Measurements from ENCODE around the gene TBC1D30. TPM values are rescaled to one million over a fixed set of nuclear protein-coding genes. Genes with fewer than 3 reads are reported as not detected.

TBC1D30 gene
- total and polyA plus RNA-seq, 5 donors from 2014 or later = 0.07 to 0.25 (median 0.12) TPM; not detected in 2

- Mint-ChIP-seq H3K4me1 (peaks cover 8 to 19% (median 12%) of the 10 kb centered on the region in 4 donors), H3K27ac (peak overlapping the region in 1 of 3 donors; percentile 59), H3K36me3 (no peaks in the 10 kb centered on the region), H3K9me3 (peaks cover 0 to 8% (median 2%) of the 10 kb centered on the region in 7 donors), H3K27me3 (peaks cover 75% of the 10 kb centered on the region), H3K4me3 (peak overlapping the region; percentile 40 to 88 (median 82))
- Histone ChIP-seq H3K27ac (ENCODE audit: insufficient read depth, low read length, poor library complexity, severe bottlenecking) (no peak overlapping the region), H3K36me3 (ENCODE audit: control insufficient read depth, insufficient read depth, low read length) (no peaks in the 10 kb centered on the region), H3K9me3 (ENCODE audit: control insufficient read depth in 2 of 2, low read length in 2 of 2) (no peaks in the 10 kb centered on the region), H3K4me3 (ENCODE audit: low read depth, low read length) (peak overlapping the region; percentile 27), H3K4me1 (ENCODE audit: control insufficient read depth, insufficient read depth, low read length, poor library complexity, severe bottlenecking) (peaks cover 24% of the 10 kb centered on the region), H3K27me3 (ENCODE audit: control insufficient read depth, insufficient read depth, low read length) (peaks cover 46% of the 10 kb centered on the region)
- ATAC-seq (ENCODE audit: low read depth in 2 of 2) (no peak), DNase-seq (no peak)
Observed at GRCh38 chr12:64782191-64782876, 42.1 kb upstream of the TBC1D30 start.

GRCh38 chr12:64785838-64786237 lies 38.6 kb upstream of the TBC1D30 start:
- no peaks in the 10 kb centered on the region for H3K36me3 ChIP-seq (ENCODE audit: control insufficient read depth, insufficient read depth, low read length)
- no peak overlapping the region for H3K4me3 ChIP-seq (ENCODE audit: low read depth, low read length)
- H3K27me3 Mint-ChIP-seq = peaks cover 74% of the 10 kb centered on the region
- peaks cover 47% of the 10 kb centered on the region for H3K27me3 ChIP-seq (ENCODE audit: control insufficient read depth, insufficient read depth, low read length)
- H3K36me3 Mint-ChIP-seq = no peaks in the 10 kb centered on the region
- ATAC-seq (ENCODE audit: low read depth in 2 of 2) (no peak), DNase-seq (no peak)
- no peaks in the 10 kb centered on the region for H3K9me3 ChIP-seq (ENCODE audit: control insufficient read depth in 2 of 2, low read length in 2 of 2)
- peaks cover 0 to 2% (median 0%) of the 10 kb centered on the region in 7 donors for H3K9me3 Mint-ChIP-seq
- no peak overlapping the region for H3K4me3 Mint-ChIP-seq
- peaks cover 15% of the 10 kb centered on the region for H3K4me1 ChIP-seq (ENCODE audit: control insufficient read depth, insufficient read depth, low read length, poor library complexity, severe bottlenecking)
- no peak overlapping the region for H3K27ac Mint-ChIP-seq
- peaks cover 7 to 14% (median 9%) of the 10 kb centered on the region in 4 donors for H3K4me1 Mint-ChIP-seq
- no peak overlapping the region for H3K27ac ChIP-seq (ENCODE audit: insufficient read depth, low read length, poor library complexity, severe bottlenecking)

GRCh38 chr12:64790166-64790565 lies 34.3 kb upstream of the TBC1D30 start:
- H3K4me3 Mint-ChIP-seq = no peak overlapping the region
- H3K27me3 Mint-ChIP-seq = peaks cover 56% of the 10 kb centered on the region
- no peak overlapping the region for H3K27ac ChIP-seq (ENCODE audit: insufficient read depth, low read length, poor library complexity, severe bottlenecking)
- ATAC-seq (ENCODE audit: low read depth in 2 of 2) (no peak), DNase-seq (no peak)
- no peaks in the 10 kb centered on the region for H3K36me3 ChIP-seq (ENCODE audit: control insufficient read depth, insufficient read depth, low read length)
- no peaks in the 10 kb centered on the region for H3K9me3 ChIP-seq (ENCODE audit: control insufficient read depth in 2 of 2, low read length in 2 of 2)
- H3K9me3 Mint-ChIP-seq = peaks cover 0 to 2% (median 0%) of the 10 kb centered on the region in 7 donors
- H3K27ac Mint-ChIP-seq = no peak overlapping the region
- H3K4me1 ChIP-seq (ENCODE audit: control insufficient read depth, insufficient read depth, low read length, poor library complexity, severe bottlenecking) = no peaks in the 10 kb centered on the region
- H3K4me3 ChIP-seq (ENCODE audit: low read depth, low read length) = no peak overlapping the region
- no peaks in the 10 kb centered on the region for H3K36me3 Mint-ChIP-seq
- no peaks in the 10 kb centered on the region for H3K4me1 Mint-ChIP-seq
- H3K27me3 ChIP-seq (ENCODE audit: control insufficient read depth, insufficient read depth, low read length) = peaks cover 23% of the 10 kb centered on the region

GRCh38 chr12:64791036-64791435 lies 33.4 kb upstream of the TBC1D30 start:
- no peaks in the 10 kb centered on the region for H3K36me3 Mint-ChIP-seq
- ATAC-seq (ENCODE audit: low read depth in 2 of 2) = no peak

GRCh38 chr12:64792128-64792527 lies 32.3 kb upstream of the TBC1D30 start:
- DNase-seq (no peak), ATAC-seq (ENCODE audit: low read depth in 2 of 2) (no peak)
- H3K4me1 Mint-ChIP-seq = no peaks in the 10 kb centered on the region
- Histone ChIP-seq H3K27ac (ENCODE audit: insufficient read depth, low read length, poor library complexity, severe bottlenecking) (no peak overlapping the region), H3K4me3 (ENCODE audit: low read depth, low read length) (no peak overlapping the region), H3K4me1 (ENCODE audit: control insufficient read depth, insufficient read depth, low read length, poor library complexity, severe bottlenecking) (no peaks in the 10 kb centered on the region), H3K36me3 (ENCODE audit: control insufficient read depth, insufficient read depth, low read length) (no peaks in the 10 kb centered on the region), H3K9me3 (ENCODE audit: control insufficient read depth in 2 of 2, low read length in 2 of 2) (no peaks in the 10 kb centered on the region), H3K27me3 (ENCODE audit: control insufficient read depth, insufficient read depth, low read length) (peaks cover 17% of the 10 kb centered on the region)
- peaks cover 0 to 2% (median 0%) of the 10 kb centered on the region in 7 donors for H3K9me3 Mint-ChIP-seq
- H3K36me3 Mint-ChIP-seq = no peaks in the 10 kb centered on the region
- peaks cover 60% of the 10 kb centered on the region for H3K27me3 Mint-ChIP-seq
- H3K27ac Mint-ChIP-seq = no peak overlapping the region
- no peak overlapping the region for H3K4me3 Mint-ChIP-seq

More at GRCh38 chr12:64791036-64791435, 33.4 kb upstream of the TBC1D30 start:
- no peaks in the 10 kb centered on the region for H3K4me1 Mint-ChIP-seq
- H3K27me3 Mint-ChIP-seq = peaks cover 54% of the 10 kb centered on the region
- no peak overlapping the region for H3K4me3 ChIP-seq (ENCODE audit: low read depth, low read length)
- no peak for DNase-seq
- no peak overlapping the region for H3K27ac Mint-ChIP-seq
- no peak overlapping the region for H3K27ac ChIP-seq (ENCODE audit: insufficient read depth, low read length, poor library complexity, severe bottlenecking)
- peaks cover 18% of the 10 kb centered on the region for H3K27me3 ChIP-seq (ENCODE audit: control insufficient read depth, insufficient read depth, low read length)
- H3K4me3 Mint-ChIP-seq = no peak overlapping the region
- no peaks in the 10 kb centered on the region for H3K36me3 ChIP-seq (ENCODE audit: control insufficient read depth, insufficient read depth, low read length)
- no peaks in the 10 kb centered on the region for H3K4me1 ChIP-seq (ENCODE audit: control insufficient read depth, insufficient read depth, low read length, poor library complexity, severe bottlenecking)
- H3K9me3 ChIP-seq (ENCODE audit: control insufficient read depth in 2 of 2, low read length in 2 of 2) = no peaks in the 10 kb centered on the region
- H3K9me3 Mint-ChIP-seq = peaks cover 0 to 2% (median 0%) of the 10 kb centered on the region in 7 donors

- Mint-ChIP-seq H3K4me1 (no peaks in the 10 kb centered on the region), H3K27ac (no peak overlapping the region), H3K36me3 (no peaks in the 10 kb centered on the region), H3K9me3 (peaks cover 0 to 2% (median 0%) of the 10 kb centered on the region in 7 donors), H3K27me3 (peaks cover 61% of the 10 kb centered on the region), H3K4me3 (no peak overlapping the region)
- Histone ChIP-seq H3K27me3 (ENCODE audit: control insufficient read depth, insufficient read depth, low read length) (peaks cover 11% of the 10 kb centered on the region), H3K4me3 (ENCODE audit: low read depth, low read length) (no peak overlapping the region), H3K4me1 (ENCODE audit: control insufficient read depth, insufficient read depth, low read length, poor library complexity, severe bottlenecking) (no peaks in the 10 kb centered on the region), H3K27ac (ENCODE audit: insufficient read depth, low read length, poor library complexity, severe bottlenecking) (no peak overlapping the region), H3K36me3 (ENCODE audit: control insufficient read depth, insufficient read depth, low read length) (no peaks in the 10 kb centered on the region), H3K9me3 (ENCODE audit: control insufficient read depth in 2 of 2, low read length in 2 of 2) (no peaks in the 10 kb centered on the region)
- DNase-seq (no peak), ATAC-seq (ENCODE audit: low read depth in 2 of 2) (no peak)
Observed at GRCh38 chr12:64793610-64794009, 30.8 kb upstream of the TBC1D30 start.

- DNase-seq (no peak), ATAC-seq (ENCODE audit: low read depth in 2 of 2) (no peak)
- Mint-ChIP-seq H3K27me3 (peaks cover 57% of the 10 kb centered on the region), H3K27ac (no peak overlapping the region), H3K4me3 (no peak overlapping the region), H3K4me1 (no peaks in the 10 kb centered on the region), H3K36me3 (no peaks in the 10 kb centered on the region), H3K9me3 (no peaks in the 10 kb centered on the region)
- peaks cover 11% of the 10 kb centered on the region for H3K27me3 ChIP-seq (ENCODE audit: control insufficient read depth, insufficient read depth, low read length)
- H3K4me1 ChIP-seq (ENCODE audit: control insufficient read depth, insufficient read depth, low read length, poor library complexity, severe bottlenecking) = no peaks in the 10 kb centered on the region
- H3K4me3 ChIP-seq (ENCODE audit: low read depth, low read length) = no peak overlapping the region
- no peak overlapping the region for H3K27ac ChIP-seq (ENCODE audit: insufficient read depth, low read length, poor library complexity, severe bottlenecking)
- H3K36me3 ChIP-seq (ENCODE audit: control insufficient read depth, insufficient read depth, low read length) = no peaks in the 10 kb centered on the region
- H3K9me3 ChIP-seq (ENCODE audit: control insufficient read depth in 2 of 2, low read length in 2 of 2) = no peaks in the 10 kb centered on the region
Observed at GRCh38 chr12:64794305-64794704, 30.1 kb upstream of the TBC1D30 start.
